Erythroblast (primary cell): Measurements from ENCODE around the gene NCR1.

ENCODE experiments used
- GATA1 ChIP-seq: IDR thresholded peaks from 2 replicates; pipeline ENCODE4 v1.6.1; 2011; ENCODE audit warnings: low read depth, mild to moderate bottlenecking, control low read depth, low read length, moderate library complexity
- POLR2A ChIP-seq: IDR thresholded peaks from 2 replicates; pipeline ENCODE4 v1.6.1; 2011; ENCODE audit warnings: mild to moderate bottlenecking, low read length

GRCh38 chr19:54888239-54888638 lies 17.7 kb upstream of the NCR1 start:
- TF ChIP-seq POLR2A (no peak), GATA1 (no peak)
